ENCODE results near the gene PANX2.

Gene PANX2

GRCh38 chr22:50184902-50185374 is 14.4 kb downstream of the PANX2 start:
- no peak for DNase-seq (ENCODE audit: low read depth)

GRCh38 chr22:50185375-50186087 is 15.0 kb downstream of the PANX2 start, which contains the start of gene TRABD:
Gene TRABD, plus strand, starts transcription at chr22:50185913. Its CDS starts 7,148 bp downstream, at chr22:50193061.
- peak; percentile 87 for DNase-seq (ENCODE audit: low read depth)

GRCh38 chr22:50186181-50186714 is 15.7 kb downstream of the PANX2 start:
- DNase-seq (ENCODE audit: low read depth), result no peak

GRCh38 chr22:50186761-50187523 is 16.4 kb downstream of the PANX2 start:
- DNase-seq (ENCODE audit: low read depth), result no peak

GRCh38 chr22:50188356-50188755 is 17.8 kb downstream of the PANX2 start:
- DNase-seq (ENCODE audit: low read depth), result no peak

- no peak for DNase-seq (ENCODE audit: low read depth)
These were observed 18.8 kb downstream of the PANX2 start for GRCh38 chr22:50189184-50189848.

GRCh38 chr22:50189849-50190181 is 19.3 kb downstream of the PANX2 start:
- DNase-seq (ENCODE audit: low read depth), result no peak

- DNase-seq (ENCODE audit: low read depth), result peak; percentile 62
These were observed 19.8 kb downstream of the PANX2 start for GRCh38 chr22:50190182-50190940.

- no peak for DNase-seq (ENCODE audit: low read depth)
These were observed 20.6 kb downstream of the PANX2 start for GRCh38 chr22:50190941-50191741.

GRCh38 chr22:50192436-50193204 is 22.1 kb downstream of the PANX2 start:
- DNase-seq (ENCODE audit: low read depth), result no peak

GRCh38 chr22:50193621-50194020 is 23.1 kb downstream of the PANX2 start:
- DNase-seq (ENCODE audit: low read depth), result no peak

GRCh38 chr22:50194037-50194805 is 23.7 kb downstream of the PANX2 start:
- no peak for DNase-seq (ENCODE audit: low read depth)

GRCh38 chr22:50196256-50196655 is 25.7 kb downstream of the PANX2 start:
- DNase-seq (ENCODE audit: low read depth), result no peak

GRCh38 chr22:50197000-50197800 is 26.7 kb downstream of the PANX2 start:
- DNase-seq (ENCODE audit: low read depth), result no peak

- no peak for DNase-seq (ENCODE audit: low read depth)
These were observed 27.5 kb downstream of the PANX2 start for GRCh38 chr22:50197856-50198623.

- DNase-seq (ENCODE audit: low read depth), result no peak
These were observed 28.1 kb downstream of the PANX2 start for GRCh38 chr22:50198624-50199017.

- no peak for DNase-seq (ENCODE audit: low read depth)
These were observed 28.8 kb downstream of the PANX2 start for GRCh38 chr22:50199251-50199721.

Data from fibroblast of gingiva (primary cell).